GM12801 (cell line): Measurements from ENCODE around the gene AP4M1.

ENCODE experiments used
- TF ChIP-seq, protein P1 (sequence below): IDR thresholded peaks from one replicate; pipeline ENCODE4 v1.5.1; 2011; ENCODE audit warnings: control low read depth; ENCODE audit not compliant: insufficient read length; ENCODE audit errors: extremely low read depth

AP4M1 gene

DNA sequence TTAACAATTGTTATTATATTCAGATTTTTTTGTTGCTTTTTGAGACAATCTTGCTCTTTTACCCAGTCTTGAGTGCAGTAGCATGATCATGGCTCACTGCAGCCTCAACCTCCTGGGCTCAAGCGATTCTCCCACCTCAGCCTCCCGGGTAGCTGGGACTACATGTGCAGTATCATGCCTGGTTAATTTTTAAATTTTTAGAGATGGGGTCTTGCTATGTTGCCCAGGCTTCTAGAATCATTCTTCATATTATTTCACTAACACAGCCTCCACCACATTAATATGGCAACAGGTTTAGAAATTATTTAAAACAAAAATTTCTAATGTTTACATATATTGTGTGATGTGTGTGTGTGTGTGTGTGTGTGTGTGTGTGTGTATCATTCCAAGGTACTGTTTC is 45.8 kb downstream of the AP4M1 start:
- TF ChIP-seq, protein P1, sequence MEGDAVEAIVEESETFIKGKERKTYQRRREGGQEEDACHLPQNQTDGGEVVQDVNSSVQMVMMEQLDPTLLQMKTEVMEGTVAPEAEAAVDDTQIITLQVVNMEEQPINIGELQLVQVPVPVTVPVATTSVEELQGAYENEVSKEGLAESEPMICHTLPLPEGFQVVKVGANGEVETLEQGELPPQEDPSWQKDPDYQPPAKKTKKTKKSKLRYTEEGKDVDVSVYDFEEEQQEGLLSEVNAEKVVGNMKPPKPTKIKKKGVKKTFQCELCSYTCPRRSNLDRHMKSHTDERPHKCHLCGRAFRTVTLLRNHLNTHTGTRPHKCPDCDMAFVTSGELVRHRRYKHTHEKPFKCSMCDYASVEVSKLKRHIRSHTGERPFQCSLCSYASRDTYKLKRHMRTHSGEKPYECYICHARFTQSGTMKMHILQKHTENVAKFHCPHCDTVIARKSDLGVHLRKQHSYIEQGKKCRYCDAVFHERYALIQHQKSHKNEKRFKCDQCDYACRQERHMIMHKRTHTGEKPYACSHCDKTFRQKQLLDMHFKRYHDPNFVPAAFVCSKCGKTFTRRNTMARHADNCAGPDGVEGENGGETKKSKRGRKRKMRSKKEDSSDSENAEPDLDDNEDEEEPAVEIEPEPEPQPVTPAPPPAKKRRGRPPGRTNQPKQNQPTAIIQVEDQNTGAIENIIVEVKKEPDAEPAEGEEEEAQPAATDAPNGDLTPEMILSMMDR: no peak

DNA sequence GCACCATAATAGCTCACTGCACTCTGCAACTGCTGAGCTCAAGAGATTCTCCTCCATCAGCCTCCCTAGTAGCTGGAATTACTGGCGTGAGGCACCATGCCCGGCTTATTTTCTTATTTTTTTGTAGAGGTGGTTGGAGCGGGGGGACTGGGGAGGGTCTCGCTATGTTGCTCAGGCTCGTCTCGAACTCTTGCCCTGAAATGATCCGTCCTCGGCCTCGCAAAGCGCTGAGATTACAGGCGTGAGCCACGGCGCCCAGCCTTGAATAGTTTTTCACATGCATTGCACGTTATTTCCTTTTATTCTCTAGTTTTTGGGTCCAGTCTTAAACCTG is 46.7 kb downstream of the AP4M1 start:
- TF ChIP-seq, protein P1: no peak

DNA sequence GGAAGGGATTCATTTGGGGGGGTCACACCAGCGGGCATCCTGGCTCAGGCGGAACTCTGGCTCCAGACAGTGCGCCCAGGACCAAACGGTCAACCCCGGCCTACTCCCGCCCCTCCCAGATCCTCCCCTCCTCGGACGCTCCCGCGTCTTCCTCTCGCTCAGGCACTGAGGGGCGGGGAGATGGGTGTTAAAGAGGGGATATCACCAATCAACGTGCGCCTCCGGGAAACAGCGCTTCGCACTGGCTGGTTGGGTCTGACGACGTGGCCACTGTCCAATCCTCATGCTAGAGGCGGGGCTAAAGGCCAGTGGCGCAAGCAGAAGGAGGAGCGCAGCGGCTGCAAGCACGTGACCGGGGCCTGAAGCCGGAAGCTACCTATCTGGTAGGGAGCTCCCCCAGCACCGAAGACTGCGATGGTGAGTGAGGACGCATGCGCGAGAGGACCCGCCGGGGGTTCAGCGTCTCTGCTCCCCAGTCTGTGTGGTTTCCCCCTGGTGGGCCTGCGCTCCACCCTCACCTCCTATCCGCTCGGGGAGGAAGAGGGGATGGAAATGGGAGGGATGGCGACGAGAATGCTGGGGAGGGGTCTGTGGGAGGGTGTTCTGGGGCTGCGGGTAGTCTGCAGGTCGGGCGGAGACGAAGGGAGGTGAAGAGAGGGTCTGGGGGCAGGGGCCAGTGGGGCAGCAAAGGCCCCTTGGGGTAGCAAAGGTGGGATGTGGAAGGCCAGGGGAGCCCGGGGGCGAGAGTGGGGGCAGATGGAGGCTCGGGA is 47.3 kb downstream of the AP4M1 start, which contains the start of gene LAMTOR4:
LAMTOR4 (plus strand) TSS at position 360 of the 770 bp plus-strand sequence; CDS start at position 415, 55 bp downstream.
- TF ChIP-seq, protein P1: no peak

DNA sequence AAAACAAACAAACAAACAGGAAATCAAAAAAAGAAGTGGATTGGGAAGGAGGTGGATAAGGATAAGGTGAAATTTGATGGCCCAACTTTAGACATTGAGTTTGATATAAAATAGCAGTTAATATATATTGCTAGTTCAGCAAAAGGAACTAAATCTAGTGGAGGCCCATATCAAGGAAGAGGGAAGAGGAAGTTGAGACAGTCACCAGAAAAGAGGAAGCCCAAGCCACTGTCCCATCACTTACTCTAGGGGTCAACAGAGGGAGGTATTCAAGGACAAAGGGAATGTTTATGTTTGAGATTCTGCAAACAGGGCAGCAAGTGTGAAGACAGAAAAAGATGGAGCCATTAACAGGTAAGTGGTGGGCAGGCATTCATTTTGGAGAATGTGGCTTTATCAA is 51.0 kb downstream of the AP4M1 start:
- TF ChIP-seq, protein P1: no peak

DNA sequence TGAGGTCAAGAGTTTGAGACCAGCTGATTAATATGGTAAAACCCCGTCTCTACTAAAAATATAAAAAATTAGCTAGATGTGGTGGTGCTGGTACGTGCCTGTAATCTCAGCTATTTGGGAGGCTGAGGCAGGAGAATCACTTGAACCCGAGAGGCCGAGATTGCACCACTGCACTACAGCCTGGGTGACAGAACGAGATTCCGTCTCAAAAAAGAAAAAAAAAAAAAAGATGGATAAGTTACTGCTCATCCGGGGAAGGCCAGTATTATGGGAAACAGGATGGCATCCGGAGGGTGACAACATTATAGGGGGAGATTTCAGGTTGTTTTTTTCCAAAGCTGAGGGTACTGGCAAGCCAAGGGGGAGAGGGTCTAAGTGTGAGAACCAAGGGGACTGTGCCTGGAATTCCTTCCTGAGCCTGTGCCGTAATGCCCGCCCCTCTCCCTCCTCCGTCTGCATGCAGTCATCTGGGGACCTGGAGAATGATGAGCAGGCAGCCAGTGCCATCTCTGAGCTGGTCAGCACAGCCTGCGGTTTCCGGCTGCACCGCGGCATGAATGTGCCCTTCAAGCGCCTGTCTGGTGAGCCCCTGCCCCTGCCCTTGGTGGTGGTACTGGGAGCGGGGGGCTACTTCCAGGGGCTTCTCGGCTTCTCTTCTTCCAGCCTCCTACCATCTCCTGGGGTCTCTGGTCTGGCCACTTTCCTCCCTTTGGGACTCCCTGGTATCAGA is 51.7 kb downstream of the AP4M1 start:
- TF ChIP-seq, protein P1: no peak

DNA sequence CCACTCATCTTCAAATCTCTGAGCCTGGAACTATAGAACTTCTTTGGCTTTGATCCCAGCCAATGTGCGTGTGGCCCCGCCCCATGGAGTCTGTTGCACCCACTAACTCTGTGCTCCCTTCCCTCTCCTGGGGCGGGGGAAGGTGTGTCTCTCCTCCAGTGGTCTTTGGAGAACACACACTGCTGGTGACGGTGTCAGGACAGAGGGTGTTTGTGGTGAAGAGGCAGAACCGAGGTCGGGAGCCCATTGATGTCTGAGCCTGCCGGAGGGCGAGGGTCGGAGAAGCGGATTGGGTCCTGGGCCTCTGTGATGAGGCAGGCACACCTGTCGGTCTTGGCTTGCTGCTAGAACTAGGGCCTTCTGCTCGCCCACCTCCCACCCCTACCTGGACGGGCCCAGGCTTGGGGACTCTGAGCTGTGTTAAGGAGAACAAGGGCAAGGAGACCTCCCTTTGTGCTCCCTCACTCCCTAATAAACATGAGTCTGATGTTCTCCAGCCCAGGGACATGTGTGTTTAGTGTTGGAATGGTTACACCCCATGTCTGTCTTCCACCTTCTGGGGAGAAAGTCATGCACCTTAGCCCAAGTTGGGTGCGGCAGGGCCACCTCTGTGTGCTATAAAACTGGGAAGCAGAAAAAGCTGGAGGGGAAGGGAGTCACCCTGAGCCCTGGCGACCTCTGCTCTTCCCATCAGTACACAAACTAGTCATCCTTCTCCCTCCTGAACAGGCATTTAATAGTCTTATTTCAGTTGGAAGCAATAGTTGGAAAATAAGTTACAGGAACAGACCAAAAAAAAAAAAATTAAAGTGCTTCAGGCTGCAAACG is 52.5 kb downstream of the AP4M1 start:
- TF ChIP-seq, protein P1: no peak

DNA sequence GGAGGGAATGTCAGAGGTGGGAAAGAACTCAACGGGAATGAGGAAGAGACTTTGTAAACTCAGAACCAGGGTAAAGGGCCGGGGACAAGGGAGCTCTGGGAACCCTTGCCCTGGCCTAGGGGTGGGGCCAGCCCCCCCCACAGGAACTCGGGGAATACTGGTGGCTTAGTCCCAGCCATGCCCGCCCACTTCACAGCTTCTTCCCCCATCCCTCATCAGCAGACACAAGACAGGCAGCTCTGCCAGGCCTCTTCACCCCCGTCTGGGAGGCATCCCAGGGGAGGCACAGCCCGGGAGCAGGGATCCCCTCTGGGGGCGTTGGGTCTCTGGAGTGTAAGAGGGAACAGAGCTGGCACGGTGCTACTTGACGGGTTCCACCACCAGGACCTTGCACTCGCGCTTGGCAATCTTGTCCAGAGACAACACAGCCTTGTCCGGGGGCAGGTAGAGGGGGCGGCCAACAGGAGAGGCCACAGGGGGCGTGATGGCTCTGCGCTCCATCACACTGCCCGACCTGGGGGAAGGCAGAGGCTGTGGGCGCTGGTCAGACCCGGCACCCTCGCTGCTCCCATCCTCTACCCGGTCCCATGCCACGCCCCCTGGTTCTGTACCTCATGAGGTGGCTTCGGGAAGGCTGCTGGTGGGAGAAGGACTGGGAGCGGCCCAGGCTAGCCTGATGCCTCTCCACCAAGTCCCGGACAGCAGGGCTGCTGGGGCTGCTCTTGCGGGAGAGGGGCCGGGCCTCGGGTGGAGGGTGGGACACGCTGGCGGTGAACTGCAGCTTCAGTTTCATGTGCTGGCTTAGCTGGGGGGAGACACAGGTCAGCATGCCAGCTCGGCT is 53.4 kb downstream of the AP4M1 start:
- TF ChIP-seq, protein P1: no peak
